Liver (tissue), 3 donors: ENCODE measurements around the gene SSX5.
"Not testable (repeated sequence)": the region's sequence is repeated elsewhere in the genome, so short reads cannot be mapped to it uniquely, and the experiment has no call there.

Source experiments
- CTCF ChIP-seq: fragments of 150-350 bp; IDR thresholded peaks from 2 replicates; pipeline ENCODE4 v1.5.1; 2017; ENCODE audit warnings: improper control_type of control experiment, low read depth, low read length; ENCODE audit not compliant: missing input control
- EGR1 ChIP-seq, 2 donors: IDR thresholded peaks; 2 replicates each; pipeline ENCODE4 v1.6.1; 2016 to 2018; ENCODE audit warnings: antibody characterized with exemption in 2 of 2, low read depth in 2 of 2
- GABPA ChIP-seq, 2 donors: IDR thresholded peaks in 1 of 2; conservative IDR thresholded peaks in 1 of 2; 2 replicates each; pipeline ENCODE4 v1.6.1; 2016; ENCODE audit warnings: antibody characterized with exemption in 2 of 2, mild to moderate bottlenecking in 1 of 2, moderate library complexity in 1 of 2
- JUND ChIP-seq, 2 donors: IDR thresholded peaks; 2 replicates each; pipeline ENCODE4 v1.6.1; 2016; ENCODE audit warnings: antibody characterized with exemption in 2 of 2
- MAX ChIP-seq: IDR thresholded peaks from 2 replicates; pipeline ENCODE4 v1.6.1; 2016; ENCODE audit warnings: antibody characterized with exemption
- NR2F2 ChIP-seq: IDR thresholded peaks from 2 replicates; pipeline ENCODE4 v1.6.1; 2016; ENCODE audit warnings: antibody characterized with exemption
- RAD21 ChIP-seq, 2 donors: IDR thresholded peaks; 2 replicates each; pipeline ENCODE4 v1.6.1; 2016; ENCODE audit warnings: antibody characterized with exemption in 2 of 2, mild to moderate bottlenecking in 2 of 2
- REST ChIP-seq: IDR thresholded peaks from 2 replicates; pipeline ENCODE4 v1.6.1; 2016; ENCODE audit warnings: antibody characterized with exemption, mild to moderate bottlenecking
- SP1 ChIP-seq: IDR thresholded peaks from 2 replicates; pipeline ENCODE4 v1.6.1; 2018; ENCODE audit warnings: antibody characterized with exemption, mild to moderate bottlenecking
- TAF1 ChIP-seq: conservative IDR thresholded peaks from 2 replicates; pipeline ENCODE4 v1.6.1; 2016; ENCODE audit warnings: antibody characterized with exemption, mild to moderate bottlenecking
- YY1 ChIP-seq: IDR thresholded peaks from 2 replicates; pipeline ENCODE4 v1.6.1; 2016; ENCODE audit warnings: antibody characterized with exemption, mild to moderate bottlenecking
- ZBTB33 ChIP-seq: IDR thresholded peaks from 2 replicates; pipeline ENCODE4 v1.6.1; 2016; ENCODE audit warnings: antibody characterized with exemption
- donor health status: healthy.
- donor health status: healthy.

- TF ChIP-seq SP1; CTCF; REST; RAD21 (IDR thresholded peaks at IDR 0.05); EGR1 (IDR thresholded peaks at IDR 0.05; ENCODE audit: low read depth in 2 of 2); GABPA (IDR thresholded peaks at IDR 0.05 in 1 of 2, conservative IDR thresholded peaks at IDR 0.05 in 1 of 2); JUND (IDR thresholded peaks at IDR 0.05); ZBTB33; YY1; MAX; TAF1; NR2F2: not testable (repeated sequence)
These were observed 14.7 kb downstream of the SSX5 start for GRCh38 chrX:48181882-48182281.
